ENCODE measurements around the gene MOB1A.

- TF ChIP-seq CTCF (optimal IDR thresholded peaks at IDR 0.05 in 1 of 3, IDR thresholded peaks at IDR 0.05 in 1 of 3, conservative IDR thresholded peaks at IDR 0.05 in 1 of 3; ENCODE audit: extremely low read depth in 1 of 3, insufficient read depth in 2 of 3, low read length in 3 of 3) (peak in 2 of 3 experiments; percentile 23 to 35), EZH2 (IDR thresholded peaks at IDR 0.05; ENCODE audit: low read length) (no peak)
Observed at GRCh38 chr2:74179063-74179865, 585 bp upstream of the MOB1A start.

Measured in keratinocyte (primary cell).